ENCODE measurements around the gene TMCC2.

Gene TMCC2

DNA sequence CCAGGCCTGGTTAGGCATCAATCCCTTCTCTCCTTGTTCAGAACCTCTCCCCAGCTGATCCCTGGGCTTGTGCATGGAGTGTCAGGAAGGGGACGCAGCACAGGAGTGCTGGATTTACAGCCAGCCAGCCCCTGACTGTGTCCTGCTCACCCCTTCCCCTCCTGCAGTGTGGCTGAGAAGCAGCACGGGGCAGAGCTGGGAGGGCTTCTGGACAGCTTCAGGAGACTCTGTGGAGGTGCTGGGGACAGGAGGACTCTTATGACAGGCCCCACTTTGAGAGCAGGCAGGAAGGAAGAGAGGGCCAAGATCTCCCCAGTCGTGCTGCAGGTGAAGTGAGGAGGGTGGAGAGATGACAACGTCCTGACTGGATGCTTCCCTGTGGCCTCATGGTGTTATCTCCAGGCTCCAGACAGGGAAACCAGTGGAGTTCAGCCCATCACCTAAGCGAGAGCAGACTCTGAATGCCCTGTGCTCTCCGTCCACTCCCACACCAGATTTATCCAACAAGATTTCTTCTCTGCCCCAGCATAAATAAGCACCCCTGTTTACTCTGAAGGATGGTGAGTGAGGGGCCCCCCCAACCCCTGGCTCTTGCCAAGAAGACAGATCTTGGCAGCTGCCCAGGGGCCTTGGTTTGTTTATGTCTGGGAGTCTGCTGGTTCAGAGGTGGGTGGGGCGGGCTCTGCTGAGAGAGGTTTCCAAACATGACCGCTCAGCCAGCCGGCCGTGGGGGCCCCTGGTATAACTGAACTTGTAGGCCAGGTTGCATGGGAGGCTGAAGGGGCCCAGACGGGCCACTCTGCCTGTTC is 21.3 kb downstream of the TMCC2 start:
- no peaks in the 10 kb centered on the region for H3K4me1 ChIP-seq (ENCODE audit: control insufficient read depth, low read length)
- no peak overlapping the region for H3K27ac ChIP-seq (ENCODE audit: low read depth, low read length)
- H3K9me3 ChIP-seq (ENCODE audit: control insufficient read depth, insufficient read depth, low read length) = no peaks in the 10 kb centered on the region
- no peak overlapping the region for H3K4me3 ChIP-seq (ENCODE audit: low read length)
- H3K9me2 ChIP-seq (replicated peaks; ENCODE audit: control insufficient read depth, low read length) = no peaks in the 10 kb centered on the region
- no peaks in the 10 kb centered on the region for H4K20me1 ChIP-seq (ENCODE audit: control insufficient read depth, insufficient read depth, low read depth, low read length)
- TF ChIP-seq, protein P1, sequence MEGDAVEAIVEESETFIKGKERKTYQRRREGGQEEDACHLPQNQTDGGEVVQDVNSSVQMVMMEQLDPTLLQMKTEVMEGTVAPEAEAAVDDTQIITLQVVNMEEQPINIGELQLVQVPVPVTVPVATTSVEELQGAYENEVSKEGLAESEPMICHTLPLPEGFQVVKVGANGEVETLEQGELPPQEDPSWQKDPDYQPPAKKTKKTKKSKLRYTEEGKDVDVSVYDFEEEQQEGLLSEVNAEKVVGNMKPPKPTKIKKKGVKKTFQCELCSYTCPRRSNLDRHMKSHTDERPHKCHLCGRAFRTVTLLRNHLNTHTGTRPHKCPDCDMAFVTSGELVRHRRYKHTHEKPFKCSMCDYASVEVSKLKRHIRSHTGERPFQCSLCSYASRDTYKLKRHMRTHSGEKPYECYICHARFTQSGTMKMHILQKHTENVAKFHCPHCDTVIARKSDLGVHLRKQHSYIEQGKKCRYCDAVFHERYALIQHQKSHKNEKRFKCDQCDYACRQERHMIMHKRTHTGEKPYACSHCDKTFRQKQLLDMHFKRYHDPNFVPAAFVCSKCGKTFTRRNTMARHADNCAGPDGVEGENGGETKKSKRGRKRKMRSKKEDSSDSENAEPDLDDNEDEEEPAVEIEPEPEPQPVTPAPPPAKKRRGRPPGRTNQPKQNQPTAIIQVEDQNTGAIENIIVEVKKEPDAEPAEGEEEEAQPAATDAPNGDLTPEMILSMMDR (IDR thresholded peaks at IDR 0.05; ENCODE audit: low read depth, low read length, poor library complexity, severe bottlenecking) = no peak
- TF ChIP-seq EZH2phosphoT487 (IDR thresholded peaks at IDR 0.05; ENCODE audit: borderline replicate concordance, low read length) = no peak
- no peak overlapping the region for H3K4me2 ChIP-seq (ENCODE audit: low read length)
- peaks cover 29% of the 10 kb centered on the region; the same call in 1 of the 2 replicates for H3K27me3 ChIP-seq (ENCODE audit: control insufficient read depth, low read length)
- no peaks in the 10 kb centered on the region for H3F3A ChIP-seq (ENCODE audit: control insufficient read depth, insufficient read depth)
- no peaks in the 10 kb centered on the region for H3K36me3 ChIP-seq (ENCODE audit: control insufficient read depth, low read length)
- H3K79me2 ChIP-seq (ENCODE audit: control insufficient read depth, low read length) = no peaks in the 10 kb centered on the region

DNA sequence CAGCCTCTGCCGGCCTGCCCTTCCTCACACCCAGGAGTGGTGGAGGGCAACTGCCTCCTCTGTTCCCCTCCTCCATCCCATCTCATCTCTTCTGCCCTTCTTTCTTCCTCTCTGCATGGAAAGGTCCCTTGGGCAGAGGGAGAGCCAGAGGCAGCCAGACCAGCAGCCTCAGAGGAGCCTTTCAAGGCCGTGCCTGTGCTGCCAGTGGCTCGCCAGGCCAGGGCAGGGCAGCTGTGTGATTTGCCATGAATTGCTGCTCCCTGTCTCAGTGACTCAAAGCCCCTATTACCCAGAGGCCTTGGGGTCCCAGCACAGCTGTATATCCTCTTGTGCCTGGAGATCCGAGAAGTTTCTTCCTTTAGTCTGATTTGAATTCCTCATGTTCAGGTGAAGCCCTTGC is 21.9 kb downstream of the TMCC2 start:
- H3K36me3 ChIP-seq (ENCODE audit: control insufficient read depth, low read length) = no peaks in the 10 kb centered on the region
- no peaks in the 10 kb centered on the region for H3F3A ChIP-seq (ENCODE audit: control insufficient read depth, insufficient read depth)
- no peaks in the 10 kb centered on the region for H3K9me2 ChIP-seq (replicated peaks; ENCODE audit: control insufficient read depth, low read length)
- H4K20me1 ChIP-seq (ENCODE audit: control insufficient read depth, insufficient read depth, low read depth, low read length) = no peaks in the 10 kb centered on the region
- H3K4me3 ChIP-seq (ENCODE audit: low read length) = no peak overlapping the region
- H3K27ac ChIP-seq (ENCODE audit: low read depth, low read length) = no peak overlapping the region
- H3K27me3 ChIP-seq (ENCODE audit: control insufficient read depth, low read length) = peaks cover 22% of the 10 kb centered on the region; the same call in 1 of the 2 replicates
- H3K4me2 ChIP-seq (ENCODE audit: low read length) = no peak overlapping the region
- no peaks in the 10 kb centered on the region for H3K4me1 ChIP-seq (ENCODE audit: control insufficient read depth, low read length)
- no peaks in the 10 kb centered on the region for H3K79me2 ChIP-seq (ENCODE audit: control insufficient read depth, low read length)
- TF ChIP-seq, protein P1 (IDR thresholded peaks at IDR 0.05; ENCODE audit: low read depth, low read length, poor library complexity, severe bottlenecking) = no peak
- no peak for TF ChIP-seq EZH2phosphoT487 (IDR thresholded peaks at IDR 0.05; ENCODE audit: borderline replicate concordance, low read length)
- no peaks in the 10 kb centered on the region for H3K9me3 ChIP-seq (ENCODE audit: control insufficient read depth, insufficient read depth, low read length)

DNA sequence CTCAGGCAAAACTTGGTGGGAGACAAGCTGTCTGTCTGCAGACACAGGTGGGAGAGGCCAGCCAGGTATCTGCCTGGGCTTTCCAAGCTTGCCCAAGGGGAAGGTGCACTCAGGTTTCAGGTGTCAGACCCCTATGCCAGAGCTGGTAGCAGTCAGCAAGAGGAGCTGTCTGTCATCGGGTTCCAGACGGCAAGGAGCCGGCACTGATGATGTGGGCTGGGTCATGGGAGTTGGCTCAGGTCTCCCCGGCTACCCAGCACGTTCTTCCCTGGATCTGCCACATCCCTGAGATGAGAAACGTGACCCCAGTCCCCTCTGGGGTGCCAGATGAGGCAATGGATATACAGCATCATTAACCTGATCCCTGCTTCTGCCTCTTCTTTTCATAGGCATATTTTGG is 23.0 kb downstream of the TMCC2 start:
- Histone ChIP-seq H3K9me3 (ENCODE audit: control insufficient read depth, insufficient read depth, low read length) (no peaks in the 10 kb centered on the region), H3K9me2 (replicated peaks; ENCODE audit: control insufficient read depth, low read length) (no peaks in the 10 kb centered on the region), H3K4me2 (ENCODE audit: low read length) (no peak overlapping the region), H3K27me3 (ENCODE audit: control insufficient read depth, low read length) (peaks cover 20% of the 10 kb centered on the region; the same call in 1 of the 2 replicates), H3K27ac (ENCODE audit: low read depth, low read length) (no peak overlapping the region), H3K4me1 (ENCODE audit: control insufficient read depth, low read length) (no peaks in the 10 kb centered on the region), H4K20me1 (ENCODE audit: control insufficient read depth, insufficient read depth, low read depth, low read length) (no peaks in the 10 kb centered on the region), H3K36me3 (ENCODE audit: control insufficient read depth, low read length) (no peaks in the 10 kb centered on the region), H3F3A (ENCODE audit: control insufficient read depth, insufficient read depth) (no peaks in the 10 kb centered on the region), H3K79me2 (ENCODE audit: control insufficient read depth, low read length) (no peaks in the 10 kb centered on the region), H3K4me3 (ENCODE audit: low read length) (no peak overlapping the region)
- TF ChIP-seq, protein P1 (IDR thresholded peaks at IDR 0.05; ENCODE audit: low read depth, low read length, poor library complexity, severe bottlenecking) = no peak
- TF ChIP-seq EZH2phosphoT487 (IDR thresholded peaks at IDR 0.05; ENCODE audit: borderline replicate concordance, low read length) = no peak

Measured in DOHH2 (cell line).